K562 (cell line): ENCODE measurements around the gene TRMU. TPM values are rescaled to one million over a fixed set of nuclear protein-coding genes. Genes with fewer than 3 reads are reported as not detected.

Experiments
- ARHGAP35 ChIP-seq: fragments of 450-650 bp; IDR thresholded peaks from 2 replicates; pipeline ENCODE4 v1.6.1; 2018; ENCODE audit not compliant: partially characterized antibody
- E2F3 ChIP-seq: fragments of 250-450 bp; sonication (Bioruptor Pico); IDR thresholded peaks from 2 replicates; pipeline ENCODE4 v1.4.0; 2020; ENCODE audit warnings: mild to moderate bottlenecking
- HNRNPL ChIP-seq: fragments of 200-400 bp; formaldehyde crosslinking; IDR thresholded peaks from 2 replicates; pipeline ENCODE4 v1.6.1; 2017; ENCODE audit warnings: low read depth, mild to moderate bottlenecking, low read length
- IRF9 ChIP-seq: fragments of 450-650 bp; IDR thresholded peaks from 2 replicates; pipeline ENCODE4 v1.6.1; 2016; ENCODE audit warnings: missing biosample characterization, missing genetic modification characterization
- POLR2AphosphoS2 ChIP-seq: IDR thresholded peaks from 2 replicates; pipeline ENCODE4 v1.6.1; 2012; ENCODE audit warnings: low read length, improper control_type of control experiment
- UBTF ChIP-seq, 2 experiments: IDR thresholded peaks; 2 replicates each; pipeline ENCODE4 v1.6.1; 2012; ENCODE audit warnings: improper control_type of control experiment in 2 of 2, low read depth in 2 of 2, low read length in 2 of 2, borderline replicate concordance in 1 of 2
- ZNF584 ChIP-seq: fragments of 200-800 bp; sonication (Bioruptor generic); IDR thresholded peaks from 2 replicates; pipeline ENCODE4 v1.6.1; 2016; ENCODE audit warnings: low read depth, mild to moderate bottlenecking, missing genetic modification characterization, missing compliant biosample characterization
- polyA plus RNA-seq, 8 experiments: library from polyadenylated mRNA; depleted of rRNA in 4 of 8; stranded (reverse) in 5 of 8; unstranded in 3 of 8; fragments of >200 nt; fragmentation: Nextera tagmentation in 2 of 8; fragmentation: Illumina TruSeq in 1 of 8; extraction: Ambion mirVana in 2 of 8; extraction: Trizol in 1 of 8; gene quantifications; 2 replicates each; pipeline versions ENCODE4 v1.2.1 to v1.2.3, GENCODE V29; 2011 to 2014; ENCODE audit warnings: inconsistent platforms in 1 of 8, missing spikeins in 1 of 8
- total RNA-seq, 7 experiments: library from RNA; depleted of rRNA in 6 of 7; stranded (reverse); fragments of >200 nt in 6 of 7; fragmentation: Illumina TruSeq in 2 of 7; extraction: Trizol in 2 of 7; gene quantifications; 2 replicates each; pipeline versions ENCODE4 v1.2.1 to v1.2.3, GENCODE V29; 2011 to 2021; ENCODE audit warnings: low replicate concordance in 1 of 7

The TRMU gene
- total and polyA plus RNA-seq, 9 of the 15 experiments (the other 6 are each of a cell fraction or from before 2014, with no cell fraction given) = 2.3 to 49.9 (median 35.3) TPM

- TF ChIP-seq POLR2AphosphoS2 (no peak), IRF9 (tag) (no peak), HNRNPL (no peak), ZNF584 (CRISPR knock-in tag) (no peak), ARHGAP35 (no peak), E2F3 (CRISPR knock-in tag) (no peak), UBTF (IDR thresholded peaks at IDR 0.05; ENCODE audit: borderline replicate concordance in 1 of 2, low read depth in 2 of 2, low read length in 2 of 2) (no peak)
- TF ChIP-seq, all 486 proteins: peak for 0
These were observed 7.6 kb upstream of the TRMU start (continued) for GRCh38 chr22:46327691-46328465.
